Retinal pigment epithelial cell (primary cell): ENCODE results near the gene ZP4.
"Not testable (repeated sequence)": the region's sequence is repeated elsewhere in the genome, so short reads cannot be mapped to it uniquely, and the experiment has no call there.

Experiments used
- DNase-seq: peaks from one replicate; pipeline ENCODE4 v3.0.0-alpha.2; 2010; ENCODE audit warnings: low read depth
- H3K4me3 ChIP-seq: 2 replicates; pipeline ENCODE4 v1.5.1; 2011; ENCODE audit warnings: mild to moderate bottlenecking, low read length, control low read depth, moderate library complexity
- CTCF ChIP-seq: conservative IDR thresholded peaks from 2 replicates; pipeline ENCODE4 v1.5.1; 2011; ENCODE audit warnings: low read depth, low read length, control low read depth, inconsistent platforms

ZP4 gene

GRCh38 chr1:237851210-237851845 lies 39.4 kb downstream of the ZP4 start:
- peak; percentile 85 for TF ChIP-seq CTCF
- H3K4me3 ChIP-seq, result no peak overlapping the region
- peak; percentile 28 for DNase-seq

GRCh38 chr1:237843516-237843915 lies 47.2 kb downstream of the ZP4 start:
- H3K4me3 ChIP-seq, DNase-seq: not testable (repeated sequence)

- no peak overlapping the region for H3K4me3 ChIP-seq
- no peak for DNase-seq
- no peak for TF ChIP-seq CTCF
Measured at GRCh38 chr1:237841485-237841884, 49.2 kb downstream of the ZP4 start.

- no peak for TF ChIP-seq CTCF
- H3K4me3 ChIP-seq, result no peak overlapping the region
- DNase-seq, result no peak
Measured at GRCh38 chr1:237838904-237839534, 51.7 kb downstream of the ZP4 start.

GRCh38 chr1:237838320-237838719 lies 52.4 kb downstream of the ZP4 start:
- no peak for DNase-seq
- no peak overlapping the region for H3K4me3 ChIP-seq
- TF ChIP-seq CTCF, result no peak

GRCh38 chr1:237834461-237834860 lies 56.3 kb downstream of the ZP4 start:
- DNase-seq, result no peak
- H3K4me3 ChIP-seq, result no peak overlapping the region
- TF ChIP-seq CTCF, result no peak

- no peak for DNase-seq
- no peak for TF ChIP-seq CTCF
- no peak overlapping the region for H3K4me3 ChIP-seq
Measured at GRCh38 chr1:237834048-237834447, 56.7 kb downstream of the ZP4 start.
